ENCODE results near the gene ADAT3. TPM values are rescaled to one million over a fixed set of nuclear protein-coding genes. Genes with fewer than 3 reads are reported as not detected.

Gene ADAT3
- total RNA-seq, 1 donor: 4.2 TPM

Other genes with a start within 250 kb of the ADAT3 start
- not detected in 2 replicates for gene ONECUT3, start 151.9 kb upstream of the ADAT3 start, total RNA-seq (ENCODE audit: low replicate concordance)
- 0.16 and 3.3 TPM in 2 replicates for gene ATP8B3, start 93.1 kb upstream of the ADAT3 start, total RNA-seq (ENCODE audit: low replicate concordance)
- gene REXO1, start 56.9 kb upstream of the ADAT3 start, total RNA-seq (ENCODE audit: low replicate concordance): 9.0 and 13.0 TPM in 2 replicates
- gene KLF16, start 41.8 kb upstream of the ADAT3 start, total RNA-seq (ENCODE audit: low replicate concordance): 6.5 and 7.3 TPM in 2 replicates
- gene ABHD17A, start 19.9 kb upstream of the ADAT3 start, total RNA-seq (ENCODE audit: low replicate concordance): 48.0 and 51.2 TPM in 2 replicates
- gene SCAMP4, start within 50 bp of the ADAT3 start, total RNA-seq (ENCODE audit: low replicate concordance): 51.6 and 59.3 TPM in 2 replicates
- 29.6 and 47.5 TPM in 2 replicates for gene CSNK1G2, start 35.8 kb downstream of the ADAT3 start, total RNA-seq (ENCODE audit: low replicate concordance)
- 15.5 and 59.3 TPM in 2 replicates for gene BTBD2, start 110.3 kb downstream of the ADAT3 start, total RNA-seq (ENCODE audit: low replicate concordance)
- gene MKNK2, start 145.8 kb downstream of the ADAT3 start, total RNA-seq (ENCODE audit: low replicate concordance): 75.8 and 84.3 TPM in 2 replicates
- 7.4 and 40.4 TPM in 2 replicates for gene MOB3A, start 190.9 kb downstream of the ADAT3 start, total RNA-seq (ENCODE audit: low replicate concordance)
- gene IZUMO4, start 191.5 kb downstream of the ADAT3 start, total RNA-seq (ENCODE audit: low replicate concordance): 0.16 and 1.4 TPM in 2 replicates
- 82.7 and 102 TPM in 2 replicates for gene AP3D1, start 246.2 kb downstream of the ADAT3 start, total RNA-seq (ENCODE audit: low replicate concordance)

All from fibroblast of the aortic adventitia (primary cell).